Neural progenitor cell (in vitro differentiated cells): Measurements from ENCODE around the gene COL25A1.

Experiments used
- CTCF ChIP-seq: fragments of 200-600 bp; sonication (generic); IDR thresholded peaks from 2 replicates; pipeline ENCODE4 v1.5.1; 2017; ENCODE audit warnings: antibody characterized with exemption, mild to moderate bottlenecking
- EZH2 ChIP-seq: fragments of 200-600 bp; sonication (generic); IDR thresholded peaks from 2 replicates; pipeline ENCODE4 v1.6.1; 2017; ENCODE audit warnings: antibody characterized with exemption, mild to moderate bottlenecking, moderate library complexity
- EZH2phosphoT487 ChIP-seq: fragments of 200-600 bp; sonication (generic); IDR thresholded peaks from 2 replicates; pipeline ENCODE4 v1.6.1; 2017; ENCODE audit warnings: antibody characterized with exemption

- TF ChIP-seq CTCF (no peak), EZH2 (no peak), EZH2phosphoT487 (no peak)
Observed at GRCh38 chr4:108811486-108811885, 491.0 kb downstream of the COL25A1 start.
